ENCODE data around the gene ACADM.
A peak's percentile ranks its signal among the peaks of the same experiment; 100 is the strongest.
"Not testable (repeated sequence)": the region's sequence is repeated elsewhere in the genome, so short reads cannot be mapped to it uniquely, and the experiment has no call there.

The ACADM gene

GRCh38 chr1:75724472-75725022, at the start of gene ACADM:
TSS of gene ACADM (plus strand) at chr1:75724709. CDS start at chr1:75724788, 79 bp downstream.
- peak; percentile 79 for DNase-seq

- DNase-seq, result no peak
Measured at GRCh38 chr1:75677443-75677842, 47.1 kb upstream of the ACADM start.

GRCh38 chr1:75677964-75678363, 46.5 kb upstream of the ACADM start:
- DNase-seq, result not testable (repeated sequence)

GRCh38 chr1:75690547-75690946, 34.0 kb upstream of the ACADM start:
- no peak for DNase-seq

GRCh38 chr1:75693551-75693950, 31.0 kb upstream of the ACADM start:
- no peak for DNase-seq

GRCh38 chr1:75696000-75696399, 28.5 kb upstream of the ACADM start:
- DNase-seq, result no peak

- no peak for DNase-seq
Measured at GRCh38 chr1:75707191-75707590, 17.3 kb upstream of the ACADM start.

- no peak for DNase-seq
Measured at GRCh38 chr1:75708910-75709309, 15.6 kb upstream of the ACADM start.

GRCh38 chr1:75710832-75711231, 13.7 kb upstream of the ACADM start:
- DNase-seq, result no peak

- DNase-seq, result no peak
Measured at GRCh38 chr1:75711846-75712245, 12.7 kb upstream of the ACADM start.

- no peak for DNase-seq
Measured at GRCh38 chr1:75712306-75712705, 12.2 kb upstream of the ACADM start.

GRCh38 chr1:75719810-75720209, 4.7 kb upstream of the ACADM start:
- DNase-seq, result no peak

GRCh38 chr1:75720325-75720724, 4.2 kb upstream of the ACADM start:
- DNase-seq, result no peak

- no peak for DNase-seq
Measured at GRCh38 chr1:75720820-75721219, 3.7 kb upstream of the ACADM start.

GRCh38 chr1:75722246-75722645, 2.3 kb upstream of the ACADM start:
- not testable (repeated sequence) for DNase-seq

GRCh38 chr1:75722966-75723365, 1.5 kb upstream of the ACADM start:
- DNase-seq, result peak; percentile 7

- DNase-seq, result peak; percentile 31
Measured at GRCh38 chr1:75723989-75724471, 479 bp upstream of the ACADM start.

- no peak for DNase-seq
Measured at GRCh38 chr1:75725266-75725665, 757 bp downstream of the ACADM start.

GRCh38 chr1:75725861-75726361, 1.4 kb downstream of the ACADM start:
- DNase-seq, result no peak

GRCh38 chr1:75727571-75727970, 3.1 kb downstream of the ACADM start:
- DNase-seq, result no peak

GRCh38 chr1:75730432-75730831, 5.9 kb downstream of the ACADM start:
- DNase-seq, result no peak

GRCh38 chr1:75731881-75732280, 7.4 kb downstream of the ACADM start:
- DNase-seq, result no peak

GRCh38 chr1:75732703-75733102, 8.2 kb downstream of the ACADM start:
- no peak for DNase-seq

- no peak for DNase-seq
Measured at GRCh38 chr1:75733661-75734060, 9.2 kb downstream of the ACADM start.

GRCh38 chr1:75736016-75736415, 11.5 kb downstream of the ACADM start:
- DNase-seq, result no peak

Data from DMS153 (cell line).